Measurements from ENCODE around the gene PAH.

PAH gene

DNA sequence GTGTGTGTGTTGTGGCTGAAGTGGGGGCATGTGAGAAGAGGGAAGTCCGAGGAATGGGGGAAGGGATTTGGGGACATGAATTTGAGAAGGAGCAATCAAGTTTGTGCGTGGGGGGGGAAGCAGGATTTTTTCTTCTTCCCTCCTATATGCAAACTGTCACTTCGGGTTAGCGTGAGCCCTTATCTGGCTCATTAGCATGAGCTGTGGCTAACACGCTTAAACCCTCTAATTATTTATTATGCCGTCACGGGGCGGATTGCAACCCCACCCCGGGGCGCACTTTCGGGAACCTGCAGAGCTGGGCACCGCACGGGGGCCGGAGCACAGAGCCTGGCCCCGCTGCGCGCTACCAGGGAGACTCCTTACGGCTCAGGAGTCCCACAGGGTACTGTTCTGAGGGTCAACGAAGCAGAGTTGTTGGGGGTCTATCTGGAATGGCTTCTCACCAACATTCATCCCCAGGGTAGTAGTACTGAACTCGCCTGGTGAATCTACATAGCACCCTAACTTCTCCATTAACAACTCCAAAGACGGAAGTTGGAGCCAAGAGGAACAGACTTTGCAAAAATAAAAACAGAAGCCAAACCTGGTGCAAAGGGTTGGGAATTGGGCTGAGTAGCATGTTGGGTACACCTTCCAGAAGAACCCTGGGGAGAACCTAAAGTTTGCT, 34.0 kb upstream of the PAH start:
- DNase-seq, result no peak

DNA sequence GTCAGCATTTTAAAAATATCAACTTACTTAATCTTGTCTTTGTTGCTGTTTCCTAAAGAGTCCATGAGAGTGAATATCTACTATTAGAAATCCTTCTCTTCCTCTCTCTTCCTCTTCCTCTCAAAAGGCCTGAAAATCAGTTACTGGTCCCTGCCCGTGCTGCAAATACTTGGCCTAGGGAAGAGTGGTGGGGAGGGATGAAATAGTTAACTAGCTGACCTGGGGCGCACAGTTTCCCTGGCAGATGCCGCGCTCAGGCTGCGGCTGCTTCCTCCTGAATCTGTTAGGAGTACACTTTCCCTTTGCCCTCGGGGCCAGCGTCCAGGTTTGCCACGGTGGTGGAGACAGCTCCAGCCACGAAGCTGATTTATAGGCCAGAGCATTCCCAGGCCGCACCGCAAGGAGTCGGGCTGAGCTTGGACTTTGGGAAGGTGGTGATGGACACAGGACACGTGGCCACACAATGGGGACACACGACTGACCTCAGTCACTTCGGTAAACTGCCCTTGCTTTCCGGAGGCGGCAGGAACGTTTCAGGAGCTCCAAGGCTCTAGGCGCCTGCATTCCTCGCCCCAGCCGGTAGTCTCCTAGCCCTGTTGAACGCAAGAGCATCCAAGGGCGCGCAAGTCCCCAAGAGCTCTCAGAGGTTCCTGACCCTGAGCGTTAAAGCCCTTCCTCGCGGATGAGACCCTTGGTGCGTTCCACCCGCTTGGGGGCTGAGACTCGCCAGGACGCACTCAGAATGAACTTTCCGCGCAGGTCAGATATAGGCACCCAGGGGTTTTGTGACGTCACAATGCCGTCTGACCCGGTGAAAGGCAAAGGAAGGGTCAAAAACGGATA, 33.3 kb upstream of the PAH start:
- DNase-seq, result peak in 17 of 56 donors; percentile 2 to 36 (median 20)

DNA sequence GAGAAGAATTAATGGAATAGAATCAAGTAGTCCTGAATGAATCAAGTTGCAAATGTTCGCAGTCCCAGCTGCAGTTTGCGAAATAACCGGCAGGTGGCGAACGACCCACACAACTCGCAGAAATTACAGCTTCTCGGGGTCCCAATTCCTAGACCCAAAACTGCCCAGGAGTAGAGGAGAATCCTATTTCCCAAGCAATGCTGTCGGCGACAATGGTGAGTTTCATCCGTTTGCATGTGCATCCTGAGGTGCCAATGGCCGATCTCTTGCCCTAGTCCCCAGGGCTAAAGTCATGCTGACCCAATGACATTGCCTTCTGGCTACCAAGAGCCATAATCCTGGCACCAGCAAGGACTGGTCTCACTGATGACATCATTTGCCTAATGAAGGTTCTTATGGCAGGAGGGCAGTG, 31.9 kb upstream of the PAH start:
- peak in 36 of 56 donors; percentile 3 to 86 (median 35) for DNase-seq

DNA sequence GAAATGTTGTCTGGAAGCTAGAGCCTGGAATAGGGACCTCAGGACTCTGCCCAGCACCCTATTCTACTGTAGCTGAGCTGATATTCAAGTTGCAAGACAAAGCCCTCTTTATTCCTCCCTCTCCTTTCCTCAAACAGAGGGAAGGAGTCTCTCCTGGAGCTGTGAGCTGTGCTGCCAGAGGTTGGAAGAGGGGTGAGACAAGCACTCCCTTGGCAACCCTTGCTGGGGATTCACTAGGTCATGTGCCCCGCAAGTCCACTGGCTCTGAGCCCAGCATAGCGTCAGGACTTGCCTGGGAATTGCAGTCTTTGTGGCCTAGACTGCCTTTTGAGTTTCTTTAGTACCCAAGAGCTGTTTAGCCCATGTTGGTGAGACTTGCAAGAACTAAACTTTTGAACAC, 29.0 kb upstream of the PAH start:
- DNase-seq, result no peak

DNA sequence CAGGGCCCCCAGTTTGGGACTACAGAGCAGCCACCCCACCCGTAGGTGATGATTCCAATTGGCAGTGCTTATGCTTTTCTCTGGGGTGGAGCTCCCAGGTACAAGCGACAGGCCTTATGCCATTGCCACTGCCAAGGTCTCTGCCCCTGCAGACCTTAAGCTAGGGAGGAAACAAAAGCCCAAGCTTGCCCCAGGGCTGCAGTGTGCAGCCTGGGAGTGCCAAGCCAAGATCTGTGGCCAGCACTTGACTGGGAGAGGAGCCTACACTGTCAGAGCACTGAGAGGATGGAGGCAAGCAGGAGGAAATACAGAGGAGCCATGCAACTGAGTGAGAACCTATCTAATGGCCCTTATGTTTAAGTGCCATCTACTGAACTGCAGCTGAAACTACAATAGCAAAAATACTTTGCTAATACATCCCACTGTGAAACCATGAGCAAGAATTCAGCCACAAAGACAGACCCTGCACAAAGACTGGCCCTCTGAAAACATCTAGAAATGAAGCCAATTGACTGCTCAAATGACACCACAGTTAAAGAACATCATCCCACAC, 22.7 kb upstream of the PAH start:
- no peak for DNase-seq

DNA sequence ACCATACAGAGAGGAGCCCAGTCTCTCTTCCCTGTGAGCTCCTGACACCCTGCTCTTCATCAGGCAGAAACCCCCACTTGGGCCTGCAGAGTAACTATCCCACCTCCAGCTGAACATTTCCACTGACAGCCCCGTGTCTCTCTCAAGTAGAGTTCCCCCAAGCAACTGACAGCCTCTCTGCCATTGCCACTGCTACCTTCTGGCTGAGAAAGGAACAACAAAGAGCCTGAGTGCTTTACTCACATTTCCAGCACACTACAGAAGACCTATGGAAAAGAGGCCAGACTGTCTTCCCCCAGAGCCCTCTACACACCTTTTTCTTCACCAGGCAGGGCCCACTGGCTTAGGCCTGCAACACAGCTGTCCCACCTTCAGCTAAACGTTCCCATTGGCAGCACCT, 22.0 kb upstream of the PAH start:
- no peak for DNase-seq

DNA sequence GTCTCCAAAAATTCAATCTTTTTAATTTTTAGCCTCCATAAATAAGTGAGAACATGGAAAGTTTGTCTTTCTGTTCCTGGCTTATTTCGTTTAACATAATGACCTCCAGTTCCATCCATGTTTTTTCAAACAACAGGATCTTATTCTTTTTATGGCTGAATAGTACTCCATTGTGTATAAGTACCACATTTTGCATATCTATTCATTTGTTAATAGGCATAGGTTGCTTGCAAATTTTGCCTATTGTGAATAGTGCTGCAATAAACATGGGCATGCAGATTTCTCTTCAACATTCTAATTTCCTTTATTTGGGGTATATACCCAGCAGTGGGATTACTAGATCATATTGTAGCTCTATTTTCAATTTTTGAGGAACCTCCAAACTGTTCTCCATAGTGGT, 16.1 kb upstream of the PAH start:
- no peak for DNase-seq

DNA sequence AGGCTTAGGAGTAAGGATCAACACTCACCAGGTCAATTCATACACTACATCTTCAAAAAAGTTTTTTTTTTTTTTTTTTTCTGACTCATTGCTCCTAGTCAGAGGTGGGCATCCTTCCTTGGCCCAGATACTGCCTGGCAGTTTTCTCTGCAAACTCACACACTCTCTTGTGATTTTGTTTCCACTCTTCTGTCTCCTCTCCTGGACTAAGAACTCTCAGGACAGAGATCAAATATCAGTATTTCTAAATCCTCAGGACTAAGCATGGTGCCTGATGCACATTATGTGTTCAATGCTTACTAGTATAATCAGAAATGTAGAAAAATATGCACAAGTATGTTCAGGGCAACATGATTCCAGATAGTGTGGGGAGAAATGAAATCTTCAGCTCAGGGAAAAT, 10.2 kb upstream of the PAH start:
- no peak for DNase-seq

DNA sequence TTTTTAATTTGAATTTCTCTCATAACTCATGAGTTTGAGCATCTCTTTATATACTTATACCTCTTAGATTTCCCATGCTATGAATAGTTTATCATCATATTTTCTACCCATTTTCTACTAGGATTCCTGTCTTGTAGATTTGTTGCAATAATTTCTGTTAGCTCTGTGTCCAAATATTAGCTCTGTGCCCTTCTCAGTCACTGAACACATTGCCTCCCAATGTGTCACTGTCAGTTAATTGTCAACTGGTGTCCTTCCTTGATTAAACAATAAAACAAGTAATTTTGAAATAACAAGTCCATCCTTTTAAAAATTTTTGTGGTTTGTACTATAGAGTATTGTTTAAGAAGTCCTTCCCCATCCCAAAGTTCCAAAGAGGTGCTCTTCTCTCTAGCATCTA, 4.2 kb upstream of the PAH start:
- DNase-seq, result no peak

DNA sequence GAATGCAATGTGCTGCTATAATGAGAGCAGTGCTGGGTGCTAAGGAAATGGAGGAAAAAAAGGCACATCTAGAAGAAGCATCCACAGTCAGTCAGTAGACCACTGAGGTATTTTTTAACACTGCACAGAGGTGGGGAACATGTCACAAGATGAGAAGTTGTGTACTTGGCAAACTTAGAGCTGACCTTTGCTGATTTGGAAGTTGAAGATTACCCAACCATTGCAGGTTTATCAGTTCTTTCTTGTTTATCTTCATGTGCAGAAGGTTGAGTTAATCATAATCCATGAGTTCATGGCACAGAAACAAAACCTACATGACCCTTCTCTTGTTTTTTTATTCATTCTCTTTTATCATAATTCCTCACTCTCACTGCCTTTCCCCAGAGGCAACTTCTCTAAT, 3.2 kb upstream of the PAH start:
- no peak for DNase-seq

DNA sequence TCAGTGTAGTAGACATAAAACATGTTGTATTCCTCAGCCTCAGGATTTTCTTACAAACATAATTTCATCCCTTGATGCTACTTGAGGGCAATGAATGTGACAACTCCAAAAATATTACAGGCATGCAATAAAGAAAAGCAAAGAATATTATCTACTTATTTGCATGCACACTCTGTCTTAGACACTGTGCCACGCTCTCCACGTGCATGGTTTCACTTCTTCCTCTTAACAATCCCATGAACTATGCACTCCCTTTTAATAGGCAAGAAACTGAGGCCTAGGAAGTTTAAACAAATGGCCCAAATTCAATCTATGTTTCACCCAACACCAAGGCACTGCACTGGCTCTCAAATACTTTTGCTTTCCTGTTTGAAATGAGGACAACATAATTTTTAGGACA, 1.8 kb upstream of the PAH start:
- DNase-seq, result no peak

DNA sequence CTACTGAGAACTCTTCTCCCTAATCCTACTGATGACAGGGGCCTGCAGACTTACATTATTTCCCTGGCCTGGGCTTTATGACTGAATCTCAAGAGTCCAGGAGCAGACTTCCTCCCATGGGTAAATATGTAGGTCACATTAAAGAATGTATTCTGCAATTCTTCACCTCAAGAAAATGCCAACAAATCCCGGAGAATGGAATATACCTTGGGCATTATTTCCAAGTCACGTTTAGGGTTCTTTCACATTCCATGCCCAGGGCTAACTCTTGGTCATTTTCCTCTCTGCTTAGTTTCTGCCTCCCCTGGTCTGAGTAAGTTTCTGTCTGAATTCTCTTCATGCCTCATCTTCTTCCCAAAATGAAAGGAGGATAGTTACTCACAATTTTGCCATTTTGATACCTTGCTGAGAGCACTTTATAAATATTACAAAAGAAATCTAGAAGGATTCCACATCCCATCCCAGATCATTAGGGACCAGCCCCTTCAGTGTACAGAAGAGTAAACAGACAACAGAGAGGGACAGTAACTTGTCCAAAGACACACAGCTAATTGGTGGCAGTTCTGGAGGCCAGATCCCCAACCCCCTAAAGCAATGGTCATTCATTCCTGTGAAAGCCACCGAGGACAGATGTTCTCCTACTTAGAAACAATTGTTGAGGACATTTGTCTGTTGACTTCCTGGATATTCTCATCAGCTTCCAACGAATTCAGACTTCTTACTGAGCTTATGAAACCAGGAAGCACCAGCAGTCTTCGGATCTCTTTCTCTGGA, 605 bp downstream of the PAH start:
- no peak for DNase-seq

DNA sequence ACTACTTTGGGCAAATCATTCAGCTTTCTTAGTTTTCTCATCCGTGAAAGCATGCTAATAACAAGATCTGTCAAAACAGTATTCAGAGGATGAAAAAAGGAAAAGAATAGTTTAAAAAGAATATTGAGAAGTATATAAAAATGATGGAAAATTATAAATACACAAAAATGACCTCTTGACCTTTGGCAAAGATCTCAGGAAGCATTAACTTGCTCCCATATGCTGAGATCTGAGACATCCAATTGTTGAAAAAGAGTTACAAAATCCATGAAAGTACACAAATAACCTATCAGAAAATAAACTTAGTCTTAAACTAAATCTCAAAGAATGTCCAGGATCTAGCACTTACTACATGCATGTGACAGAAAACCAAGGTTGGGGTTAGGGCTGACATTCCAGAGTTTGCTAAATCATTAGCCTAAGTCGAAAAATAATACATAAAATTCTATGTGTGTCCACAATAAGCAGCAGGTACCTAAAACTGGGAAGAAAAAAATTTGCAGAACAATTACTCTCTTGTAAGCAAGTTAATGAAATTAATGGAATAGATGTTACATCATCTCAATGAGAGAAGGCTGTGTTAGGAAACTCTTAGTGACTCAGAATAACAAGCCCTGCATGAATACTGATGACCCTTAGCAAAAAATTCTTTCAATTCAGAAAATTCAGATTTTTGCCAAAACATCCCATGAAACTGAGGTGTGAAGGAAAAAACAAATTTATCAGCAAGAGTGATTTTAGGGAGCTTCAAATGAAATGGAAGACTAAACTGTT, 3.4 kb downstream of the PAH start:
- no peak for DNase-seq

DNA sequence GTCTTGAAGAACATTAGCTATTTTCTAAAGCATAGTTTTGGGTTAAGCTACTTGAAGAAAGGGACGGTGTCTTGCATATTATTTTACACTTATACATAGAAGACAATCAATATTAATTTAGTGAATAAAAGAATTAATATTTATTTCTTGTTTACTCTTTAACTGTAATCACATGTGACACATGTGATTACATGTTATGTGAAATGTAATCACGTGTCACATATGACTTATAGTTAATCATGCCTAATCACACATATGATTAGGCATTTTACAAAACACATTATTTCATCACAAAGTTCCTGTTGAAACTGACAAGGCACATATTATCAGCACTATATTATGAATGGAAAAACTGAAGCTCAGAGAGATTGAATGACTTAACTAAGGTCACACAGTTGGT, 4.8 kb downstream of the PAH start:
- no peak for DNase-seq

DNA sequence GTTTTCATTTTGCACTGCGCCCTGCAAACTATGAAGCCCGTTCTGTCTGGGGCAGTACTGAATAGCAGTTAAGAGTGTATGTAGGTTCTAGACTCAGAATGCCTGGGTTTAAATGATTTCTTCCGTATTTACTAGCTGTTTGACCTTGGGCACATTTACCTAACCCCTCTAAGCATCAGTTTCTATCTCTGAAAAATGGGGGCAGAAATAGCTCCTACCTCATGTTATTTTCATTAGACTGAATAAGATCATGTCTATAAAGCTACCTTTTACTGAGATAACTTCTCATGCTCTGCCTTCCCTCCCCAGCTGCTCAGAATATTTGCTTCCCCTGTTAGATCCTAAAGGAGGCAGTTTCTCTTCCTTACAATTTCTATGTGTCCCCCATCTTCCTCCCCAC, 5.7 kb downstream of the PAH start:
- DNase-seq, result no peak

DNA sequence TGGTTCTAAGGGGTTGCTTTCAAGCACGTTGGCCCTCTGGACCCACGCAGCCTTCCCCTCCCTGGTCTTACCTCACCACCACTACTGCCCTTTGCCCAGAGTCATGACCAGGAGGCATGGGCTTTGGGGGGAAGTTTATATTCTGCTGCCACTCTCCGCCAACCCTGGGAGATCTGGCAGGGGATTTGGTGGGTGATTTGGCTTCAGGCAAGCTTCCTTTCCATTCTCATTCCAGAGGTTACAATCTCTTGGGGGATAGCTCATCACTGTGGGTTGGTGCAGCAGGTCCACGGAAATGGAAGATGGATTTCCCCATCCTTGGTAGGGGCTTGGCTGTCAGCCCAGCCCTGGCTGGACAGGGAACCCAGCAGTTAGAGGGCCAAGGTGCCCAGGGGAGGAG, 6.3 kb downstream of the PAH start:
- no peak for DNase-seq

DNA sequence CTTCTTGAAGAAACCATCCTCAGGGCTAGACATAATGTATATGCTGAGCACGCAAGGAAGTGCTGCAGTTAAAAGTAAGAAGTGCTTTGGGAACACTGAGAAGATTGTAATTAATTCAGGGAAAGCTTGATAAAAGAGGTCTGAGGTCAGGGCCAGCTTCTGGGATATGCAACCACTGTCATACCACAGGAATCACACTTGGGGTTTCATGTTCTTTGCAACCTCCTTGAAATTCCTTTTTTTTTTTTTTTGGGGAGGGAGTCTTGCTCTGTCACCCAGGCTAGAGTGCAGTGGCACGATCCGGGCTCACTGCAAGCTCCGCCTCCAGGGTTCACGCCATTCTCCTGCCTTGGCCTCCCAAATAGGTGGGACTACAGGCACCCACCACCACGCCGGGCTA, 6.9 kb downstream of the PAH start:
- no peak for DNase-seq

DNA sequence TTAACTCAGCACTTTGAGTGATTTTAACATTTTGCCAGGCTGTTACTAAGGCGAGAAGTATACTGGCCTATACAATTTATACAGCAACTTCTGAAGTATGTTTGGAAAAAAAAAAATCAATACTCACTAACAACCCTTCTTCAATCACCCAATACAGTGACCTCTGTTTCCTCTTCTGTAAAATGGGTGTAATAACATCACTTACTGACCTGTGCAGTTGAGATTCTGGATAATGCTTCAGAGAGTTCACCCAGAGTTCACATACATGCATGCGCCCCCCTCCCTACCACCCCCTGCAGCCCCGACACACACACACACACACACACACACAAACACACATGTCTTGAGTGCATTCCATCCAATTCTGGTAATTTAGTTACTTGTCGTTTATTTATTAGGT, 9.1 kb downstream of the PAH start:
- no peak for DNase-seq

DNA sequence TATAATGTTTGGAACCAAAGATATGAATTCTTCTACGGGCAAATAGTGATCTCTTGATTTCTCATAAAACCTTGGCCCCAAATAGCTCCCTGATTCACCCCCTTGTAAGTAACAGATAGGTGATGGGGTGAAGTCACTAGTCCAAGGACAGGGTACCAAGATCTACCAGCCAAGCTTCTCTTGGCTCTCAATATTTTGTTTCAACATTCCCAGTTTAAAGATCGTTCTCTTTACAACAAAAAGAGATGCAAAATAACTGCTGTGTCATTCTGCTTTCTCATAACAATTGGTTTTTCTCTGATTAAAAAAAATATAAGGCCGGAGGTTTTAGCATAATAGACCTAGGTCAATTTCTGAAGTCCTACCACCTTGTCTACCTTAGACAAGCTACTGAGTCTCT, 11.8 kb downstream of the PAH start:
- DNase-seq, result no peak

DNA sequence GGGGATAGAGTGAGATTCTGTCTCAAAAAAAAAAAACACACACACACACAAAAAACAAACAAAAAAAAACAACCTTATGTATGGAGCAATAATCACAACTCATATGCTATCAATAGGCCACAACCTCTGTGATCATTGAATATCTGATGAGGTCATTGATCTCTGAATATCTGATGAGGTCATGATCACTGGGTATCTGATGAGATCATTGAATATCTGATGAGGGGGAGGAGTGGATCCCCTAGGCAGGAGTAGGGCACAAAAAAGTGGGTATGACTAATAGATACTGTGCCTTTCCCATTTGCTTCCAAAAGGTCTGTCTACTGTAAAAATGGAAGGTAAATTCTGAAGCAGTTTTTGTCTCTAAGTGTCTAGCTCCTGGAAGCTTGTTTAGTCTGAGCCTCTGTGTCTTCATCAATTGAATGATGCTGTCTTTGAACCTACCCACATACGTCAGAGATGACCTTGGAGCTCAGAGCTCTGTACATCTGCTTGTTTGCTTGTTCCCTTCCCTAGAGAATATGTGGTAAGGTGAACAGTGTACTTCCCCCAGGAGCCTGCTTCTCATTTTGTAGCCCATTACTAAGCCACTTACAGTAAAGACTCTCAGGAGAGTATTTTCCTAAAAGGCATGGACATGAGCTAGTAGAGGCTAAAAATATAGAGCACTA, 13.6 kb downstream of the PAH start:
- no peak for DNase-seq

DNA sequence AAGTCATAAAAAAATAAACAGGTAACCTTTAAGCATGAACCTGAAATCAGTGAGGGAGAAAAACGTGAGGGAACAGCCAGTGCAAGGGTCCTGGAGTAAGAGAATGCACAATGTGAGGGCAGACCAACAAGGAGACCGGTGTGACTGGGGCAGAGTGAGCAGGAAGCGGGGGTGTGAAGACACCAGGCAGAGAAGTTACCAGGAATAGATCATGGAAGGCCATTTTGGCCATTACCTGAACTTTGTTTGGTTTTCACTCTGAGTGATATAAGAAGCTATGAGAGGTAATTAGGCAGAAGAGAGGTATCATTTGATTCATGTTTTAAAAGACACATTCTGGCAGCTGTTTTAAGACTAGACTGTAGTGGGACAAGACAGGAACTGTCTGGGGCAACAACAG, 15.0 kb downstream of the PAH start:
- DNase-seq, result no peak

All from amygdala (tissue), 56 donors.